Measurements from ENCODE around the gene LTBP1. TPM values are rescaled to one million over a fixed set of nuclear protein-coding genes. Genes with fewer than 3 reads are reported as not detected.

The LTBP1 gene
- total and polyA plus RNA-seq, 2 of the 13 experiments (the other 11 are each of a cell fraction or from before 2014, with no cell fraction given): 0.12 to 0.22 TPM

DNA sequence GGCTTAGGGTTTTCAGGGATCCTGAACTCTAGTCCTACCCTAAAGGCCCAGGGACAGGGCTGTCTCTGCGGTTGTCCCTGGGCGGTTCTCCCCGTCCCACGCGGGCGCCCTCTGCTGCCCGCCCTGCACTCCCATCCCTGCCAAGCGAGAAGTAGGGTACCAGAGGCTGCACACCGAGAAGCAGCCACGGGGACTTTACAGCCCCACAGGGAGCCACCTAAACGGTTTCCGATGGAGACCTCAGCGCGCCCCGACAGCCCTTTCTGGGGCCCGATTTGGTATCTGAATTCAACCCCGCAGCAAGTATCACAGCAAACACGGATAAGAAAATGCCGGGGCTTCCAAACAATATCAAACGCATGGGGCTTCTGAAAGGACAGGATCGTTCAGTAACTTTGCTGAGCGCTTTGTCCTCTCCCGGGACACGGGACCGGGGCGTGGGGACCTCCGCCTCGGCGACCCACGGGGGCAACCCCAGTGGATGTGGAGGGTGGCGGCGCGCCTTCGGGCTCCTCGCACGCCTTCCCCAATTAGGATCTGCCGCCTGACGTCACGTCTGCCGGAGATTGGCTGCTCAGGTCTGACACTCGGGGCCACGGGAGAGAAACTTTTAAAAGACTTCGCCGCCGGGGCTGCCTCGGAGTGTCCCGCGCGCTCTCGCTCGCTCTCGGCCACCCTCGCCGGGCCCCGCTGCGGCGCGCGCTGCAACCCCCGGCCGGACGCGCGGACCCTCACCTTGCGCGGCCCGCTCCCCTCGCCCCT lies at the start of gene LTBP1 (continued):
- TF ChIP-seq, protein P1, sequence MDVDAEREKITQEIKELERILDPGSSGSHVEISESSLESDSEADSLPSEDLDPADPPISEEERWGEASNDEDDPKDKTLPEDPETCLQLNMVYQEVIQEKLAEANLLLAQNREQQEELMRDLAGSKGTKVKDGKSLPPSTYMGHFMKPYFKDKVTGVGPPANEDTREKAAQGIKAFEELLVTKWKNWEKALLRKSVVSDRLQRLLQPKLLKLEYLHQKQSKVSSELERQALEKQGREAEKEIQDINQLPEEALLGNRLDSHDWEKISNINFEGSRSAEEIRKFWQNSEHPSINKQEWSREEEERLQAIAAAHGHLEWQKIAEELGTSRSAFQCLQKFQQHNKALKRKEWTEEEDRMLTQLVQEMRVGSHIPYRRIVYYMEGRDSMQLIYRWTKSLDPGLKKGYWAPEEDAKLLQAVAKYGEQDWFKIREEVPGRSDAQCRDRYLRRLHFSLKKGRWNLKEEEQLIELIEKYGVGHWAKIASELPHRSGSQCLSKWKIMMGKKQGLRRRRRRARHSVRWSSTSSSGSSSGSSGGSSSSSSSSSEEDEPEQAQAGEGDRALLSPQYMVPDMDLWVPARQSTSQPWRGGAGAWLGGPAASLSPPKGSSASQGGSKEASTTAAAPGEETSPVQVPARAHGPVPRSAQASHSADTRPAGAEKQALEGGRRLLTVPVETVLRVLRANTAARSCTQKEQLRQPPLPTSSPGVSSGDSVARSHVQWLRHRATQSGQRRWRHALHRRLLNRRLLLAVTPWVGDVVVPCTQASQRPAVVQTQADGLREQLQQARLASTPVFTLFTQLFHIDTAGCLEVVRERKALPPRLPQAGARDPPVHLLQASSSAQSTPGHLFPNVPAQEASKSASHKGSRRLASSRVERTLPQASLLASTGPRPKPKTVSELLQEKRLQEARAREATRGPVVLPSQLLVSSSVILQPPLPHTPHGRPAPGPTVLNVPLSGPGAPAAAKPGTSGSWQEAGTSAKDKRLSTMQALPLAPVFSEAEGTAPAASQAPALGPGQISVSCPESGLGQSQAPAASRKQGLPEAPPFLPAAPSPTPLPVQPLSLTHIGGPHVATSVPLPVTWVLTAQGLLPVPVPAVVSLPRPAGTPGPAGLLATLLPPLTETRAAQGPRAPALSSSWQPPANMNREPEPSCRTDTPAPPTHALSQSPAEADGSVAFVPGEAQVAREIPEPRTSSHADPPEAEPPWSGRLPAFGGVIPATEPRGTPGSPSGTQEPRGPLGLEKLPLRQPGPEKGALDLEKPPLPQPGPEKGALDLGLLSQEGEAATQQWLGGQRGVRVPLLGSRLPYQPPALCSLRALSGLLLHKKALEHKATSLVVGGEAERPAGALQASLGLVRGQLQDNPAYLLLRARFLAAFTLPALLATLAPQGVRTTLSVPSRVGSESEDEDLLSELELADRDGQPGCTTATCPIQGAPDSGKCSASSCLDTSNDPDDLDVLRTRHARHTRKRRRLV (CRISPR knock-in tag; IDR thresholded peaks at IDR 0.05): no peak
- no peak for TF ChIP-seq HMG20B (CRISPR knock-in tag; conservative IDR thresholded peaks at IDR 0.05)
- no peak for TF ChIP-seq SPEN (CRISPR knock-in tag; IDR thresholded peaks at IDR 0.05; ENCODE audit: low read depth)
- TF ChIP-seq SRSF9 (IDR thresholded peaks at IDR 0.05; ENCODE audit: borderline replicate concordance, insufficient read depth, low read depth, low read length, poor library complexity, severe bottlenecking): no peak
- TF ChIP-seq ZNF781 (CRISPR knock-in tag; IDR thresholded peaks at IDR 0.05; ENCODE audit: borderline replicate concordance, not compliant biosample characterization): no peak
- TF ChIP-seq, protein P2, sequence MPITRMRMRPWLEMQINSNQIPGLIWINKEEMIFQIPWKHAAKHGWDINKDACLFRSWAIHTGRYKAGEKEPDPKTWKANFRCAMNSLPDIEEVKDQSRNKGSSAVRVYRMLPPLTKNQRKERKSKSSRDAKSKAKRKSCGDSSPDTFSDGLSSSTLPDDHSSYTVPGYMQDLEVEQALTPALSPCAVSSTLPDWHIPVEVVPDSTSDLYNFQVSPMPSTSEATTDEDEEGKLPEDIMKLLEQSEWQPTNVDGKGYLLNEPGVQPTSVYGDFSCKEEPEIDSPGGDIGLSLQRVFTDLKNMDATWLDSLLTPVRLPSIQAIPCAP (CRISPR knock-in tag; IDR thresholded peaks at IDR 0.05; ENCODE audit: low read depth): no peak
- 0 out of 2 replicates have a peak, but pooled peaks have one; percentile 28 for TF ChIP-seq SALL1 (CRISPR knock-in tag; IDR thresholded peaks at IDR 0.05)
- TF ChIP-seq SMARCE1 (IDR thresholded peaks at IDR 0.05; ENCODE audit: borderline replicate concordance): no peak
- no peak for TF ChIP-seq SRSF1 (optimal IDR thresholded peaks at IDR 0.05; ENCODE audit: low read depth, low read length)
- no peak for TF ChIP-seq ZNF549 (CRISPR knock-in tag; IDR thresholded peaks at IDR 0.05)
- no peak for TF ChIP-seq KMT2B (CRISPR knock-in tag; IDR thresholded peaks at IDR 0.05)
- TF ChIP-seq ZBTB7A (CRISPR knock-in tag; IDR thresholded peaks at IDR 0.05): no peak
- TF ChIP-seq, protein P3, sequence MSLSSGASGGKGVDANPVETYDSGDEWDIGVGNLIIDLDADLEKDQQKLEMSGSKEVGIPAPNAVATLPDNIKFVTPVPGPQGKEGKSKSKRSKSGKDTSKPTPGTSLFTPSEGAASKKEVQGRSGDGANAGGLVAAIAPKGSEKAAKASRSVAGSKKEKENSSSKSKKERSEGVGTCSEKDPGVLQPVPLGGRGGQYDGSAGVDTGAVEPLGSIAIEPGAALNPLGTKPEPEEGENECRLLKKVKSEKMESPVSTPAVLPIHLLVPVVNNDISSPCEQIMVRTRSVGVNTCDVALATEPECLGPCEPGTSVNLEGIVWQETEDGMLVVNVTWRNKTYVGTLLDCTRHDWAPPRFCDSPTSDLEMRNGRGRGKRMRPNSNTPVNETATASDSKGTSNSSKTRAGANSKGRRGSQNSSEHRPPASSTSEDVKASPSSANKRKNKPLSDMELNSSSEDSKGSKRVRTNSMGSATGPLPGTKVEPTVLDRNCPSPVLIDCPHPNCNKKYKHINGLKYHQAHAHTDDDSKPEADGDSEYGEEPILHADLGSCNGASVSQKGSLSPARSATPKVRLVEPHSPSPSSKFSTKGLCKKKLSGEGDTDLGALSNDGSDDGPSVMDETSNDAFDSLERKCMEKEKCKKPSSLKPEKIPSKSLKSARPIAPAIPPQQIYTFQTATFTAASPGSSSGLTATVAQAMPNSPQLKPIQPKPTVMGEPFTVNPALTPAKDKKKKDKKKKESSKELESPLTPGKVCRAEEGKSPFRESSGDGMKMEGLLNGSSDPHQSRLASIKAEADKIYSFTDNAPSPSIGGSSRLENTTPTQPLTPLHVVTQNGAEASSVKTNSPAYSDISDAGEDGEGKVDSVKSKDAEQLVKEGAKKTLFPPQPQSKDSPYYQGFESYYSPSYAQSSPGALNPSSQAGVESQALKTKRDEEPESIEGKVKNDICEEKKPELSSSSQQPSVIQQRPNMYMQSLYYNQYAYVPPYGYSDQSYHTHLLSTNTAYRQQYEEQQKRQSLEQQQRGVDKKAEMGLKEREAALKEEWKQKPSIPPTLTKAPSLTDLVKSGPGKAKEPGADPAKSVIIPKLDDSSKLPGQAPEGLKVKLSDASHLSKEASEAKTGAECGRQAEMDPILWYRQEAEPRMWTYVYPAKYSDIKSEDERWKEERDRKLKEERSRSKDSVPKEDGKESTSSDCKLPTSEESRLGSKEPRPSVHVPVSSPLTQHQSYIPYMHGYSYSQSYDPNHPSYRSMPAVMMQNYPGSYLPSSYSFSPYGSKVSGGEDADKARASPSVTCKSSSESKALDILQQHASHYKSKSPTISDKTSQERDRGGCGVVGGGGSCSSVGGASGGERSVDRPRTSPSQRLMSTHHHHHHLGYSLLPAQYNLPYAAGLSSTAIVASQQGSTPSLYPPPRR (CRISPR knock-in tag; IDR thresholded peaks at IDR 0.05; ENCODE audit: borderline replicate concordance): no peak
- TF ChIP-seq ZNF563 (CRISPR knock-in tag; IDR thresholded peaks at IDR 0.05): no peak
- TF ChIP-seq RBAK (CRISPR knock-in tag; IDR thresholded peaks at IDR 0.05): no peak
- no peak for TF ChIP-seq ETV5 (CRISPR knock-in tag; IDR thresholded peaks at IDR 0.05; ENCODE audit: borderline replicate concordance)
- TF ChIP-seq IRX3 (CRISPR knock-in tag; IDR thresholded peaks at IDR 0.05; ENCODE audit: borderline replicate concordance, low read depth): no peak
- no peak for TF ChIP-seq MEF2D (CRISPR knock-in tag; IDR thresholded peaks at IDR 0.05)
- no peak for TF ChIP-seq MYNN (CRISPR knock-in tag; IDR thresholded peaks at IDR 0.05; ENCODE audit: low read depth)

Measured in HepG2 (cell line).